Heart right ventricle (tissue), 16 donors: ENCODE measurements around the gene MXD1. TPM values are rescaled to one million over a fixed set of nuclear protein-coding genes. Genes with fewer than 3 reads are reported as not detected.

Experiments used
- ATAC-seq, 8 donors: fragments of 200-7000 bp; cut with Tn5 transposase; one replicate each; pipeline ENCODE4 v1.9.1; 2020; ENCODE audit warnings: mild to moderate bottlenecking in 8 of 8, moderate library complexity in 8 of 8, moderate number of reproducible peaks in 1 of 8
- DNase-seq, 2 donors: peaks; one replicate each; pipeline ENCODE4 v3.0.0-alpha.2; 2020
- H3K27ac ChIP-seq, 10 donors: fragments of 200-600 bp; sonication (generic) in 2 of 10; one replicate each; pipeline versions ENCODE4 v1.5.0 to v1.8.0; 2020 to 2022; ENCODE audit warnings: mild to moderate bottlenecking in 3 of 10
- H3K27me3 ChIP-seq, 7 donors: fragments of 200-600 bp; one replicate each; pipeline ENCODE4 v1.8.0; 2021 to 2022; ENCODE audit warnings: mild to moderate bottlenecking in 2 of 7
- H3K36me3 ChIP-seq, 9 donors: fragments of 200-600 bp; sonication (generic) in 1 of 9; one replicate each; pipeline versions ENCODE4 v1.5.0 to v1.8.0; 2020 to 2022; ENCODE audit warnings: mild to moderate bottlenecking in 2 of 9
- H3K4me1 ChIP-seq, 9 donors: fragments of 200-600 bp; sonication (generic) in 1 of 9; one replicate each; pipeline versions ENCODE4 v1.5.0 to v1.8.0; 2020 to 2022; ENCODE audit warnings: mild to moderate bottlenecking in 4 of 9
- H3K4me3 ChIP-seq, 10 donors: fragments of 200-600 bp; sonication (generic) in 2 of 10; one replicate each; pipeline versions ENCODE4 v1.5.0 to v1.8.0; 2020 to 2022; ENCODE audit warnings: mild to moderate bottlenecking in 7 of 10, moderate library complexity in 2 of 10
- H3K9me3 ChIP-seq, 11 donors: fragments of 200-600 bp in 10 of 11; sonication (generic) in 2 of 11; one replicate each; pipeline versions ENCODE4 v1.5.0 to v1.8.0; 2013 to 2022; ENCODE audit warnings: mild to moderate bottlenecking in 2 of 11, control low read depth in 1 of 11, moderate library complexity in 1 of 11
- CTCF ChIP-seq, 9 donors: fragments of 200-600 bp; sonication (generic) in 2 of 9; IDR thresholded peaks; one replicate each; pipeline versions ENCODE4 v1.5.0 to v1.8.0; 2021 to 2022; ENCODE audit warnings: antibody characterized with exemption in 9 of 9, mild to moderate bottlenecking in 5 of 9, moderate library complexity in 1 of 9
- WGBS, 2 donors: extraction: QIAGEN DNeasy Blood & Tissue Kit; methylation state at CpG; one replicate each; pipeline ENCODE4 v1.1.7; 2013; ENCODE audit warnings: inconsistent platforms in 1 of 2; 5-methylcytosine and 5-hydroxymethylcytosine counted together
- intact Hi-C, 10 donors: fragments of 100-400 bp; cut with DNase I; formaldehyde crosslinking; loops; one replicate each; pipeline versions ENCODE4 v1.11.1 to v1.14.2; 2022
- polyA plus RNA-seq, 2 donors: library from polyadenylated mRNA; stranded (reverse); fragments of 200-250 nt; gene quantifications; one replicate each; pipeline ENCODE4 v1.2.3, GENCODE V29; 2013
- total RNA-seq, 10 donors: library from RNA; stranded (reverse); fragmentation: NEBNext Ultra II Directional in 3 of 10; extraction: Animal tissue kit (Norgen Biotek cat#: 25700) in 3 of 10; gene quantifications; one replicate each; pipeline versions ENCODE4 v1.2.1 to v1.2.4, GENCODE V29; 2021 to 2023
- donor health status: Arrhythmogenic right ventricular cardiomyopathy.
- donor health status: ischemic (EF 13 %, LVEDD 7.1; RV severe dilation, severe dysfunction).
- donor health status: healthy with polysubstance abuse.
- donor health status: DM: no; HTN: yes; CAD: no.
- donor health status: DM: no; HTN: no; CAD: no.
- donor health status: ischemic (EF 25% LVEDD 6.9; RV normal size, moderate dysfunction).
- donor health status: ischemic (EF 25% LVEDD 5.7; RV mildly dilated, moderate dysfunction).
- donor health status: healthy.
- donor health status: DM: yes; HTN: yes; CAD: no.
- donor health status: Ischemic cardiomyopathy.
- donor health status: ischemic (EF 35%, LVEDD 5.7; RV mildly dilated, moderate dysfunction).
- donor health status: nonischemic (EF 11% LVEDD 7.7; RV severe dilation, severe dysfunction).
- donor health status: DM: yes; HTN: yes; CAD: no.
- donor health status: PGD.
- donor health status: ischemic (EF 29% LVEDD 5.4; RV normal size, mild dysfunction).
- donor health status: nonischemic (EF 23%, LVEDD 6.1; RV moderate dilation, normal function).

MXD1 gene
- total and polyA plus RNA-seq, 12 donors = 2.0 to 11.6 (median 5.9) TPM

GRCh38 chr2:69954084-69954483, 39.2 kb downstream of the MXD1 start:
- intact Hi-C loops = no loop called here
- DNase-seq (no peak), ATAC-seq (no peak)
- peaks cover 0 to 16% (median 0%) of the 10 kb centered on the region in 9 donors for H3K4me1 ChIP-seq
- H3K4me3 ChIP-seq = no peak overlapping the region
- H3K36me3 ChIP-seq = no peaks in the 10 kb centered on the region
- peaks cover 0 to 1% (median 0%) of the 10 kb centered on the region in 7 donors for H3K27me3 ChIP-seq
- no peak overlapping the region for H3K27ac ChIP-seq
- 94 to 97% methylated on average over 1 of the region's 1 CpG for WGBS, 2 donors
- no peaks in the 10 kb centered on the region for H3K9me3 ChIP-seq
- no peak for TF ChIP-seq CTCF (IDR thresholded peaks at IDR 0.05)

DNA sequence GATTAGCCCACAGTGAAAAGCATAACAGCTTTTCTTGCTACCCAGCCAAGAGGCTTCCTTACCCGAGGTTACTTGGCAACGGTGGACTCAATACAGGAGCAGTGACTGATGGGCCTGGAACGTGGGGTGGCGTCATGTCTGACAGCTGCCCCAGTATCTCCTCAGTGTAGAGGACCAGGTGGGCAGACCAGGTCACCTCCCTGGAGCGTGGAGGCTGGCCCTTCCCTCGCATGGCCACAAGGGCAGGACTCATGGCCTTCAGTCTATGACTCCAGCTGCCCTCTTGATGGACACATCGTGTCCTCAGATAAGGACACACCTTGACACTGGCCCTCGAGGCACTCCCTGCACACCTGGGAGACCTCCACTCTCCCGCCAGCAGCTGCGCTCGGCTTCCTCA, 40.1 kb downstream of the MXD1 start:
- 91 to 92% methylated on average over 11 of the region's 11 CpGs for WGBS, 2 donors
- H3K4me3 ChIP-seq = no peak overlapping the region
- peaks cover 0 to 16% (median 0%) of the 10 kb centered on the region in 9 donors for H3K4me1 ChIP-seq
- no peaks in the 10 kb centered on the region for H3K36me3 ChIP-seq
- peak overlapping the region in 1 of 10 donors; percentile 38 for H3K27ac ChIP-seq
- no peak for DNase-seq
- H3K27me3 ChIP-seq = no peaks in the 10 kb centered on the region
- intact Hi-C loops = no loop called here
- TF ChIP-seq CTCF (IDR thresholded peaks at IDR 0.05) = no peak
- no peaks in the 10 kb centered on the region for H3K9me3 ChIP-seq
- ATAC-seq = no peak

DNA sequence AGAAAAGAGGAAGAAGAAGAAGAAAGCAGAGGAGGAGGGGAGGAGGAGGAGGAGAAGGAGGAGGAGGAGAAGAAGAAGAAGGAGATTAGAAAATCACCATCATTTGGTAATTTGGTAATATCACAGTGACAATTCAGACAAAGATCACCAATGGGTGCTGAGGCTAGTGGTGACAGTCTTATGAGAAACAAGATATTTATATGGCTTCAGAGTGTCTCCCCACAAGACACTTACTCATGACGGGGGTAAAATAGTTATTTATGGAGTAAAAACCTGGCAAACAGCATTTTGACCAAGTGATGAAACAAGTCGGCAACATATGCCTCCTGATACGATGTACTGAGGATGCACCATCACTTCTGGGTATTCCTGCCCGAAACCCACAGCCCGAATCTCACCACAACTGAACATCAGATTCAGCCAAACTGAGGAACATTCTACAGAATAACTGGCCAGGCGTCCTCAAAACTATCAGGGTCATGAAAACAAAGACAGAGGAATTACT, 41.6 kb downstream of the MXD1 start:
- H3K4me1 ChIP-seq = peaks cover 0 to 16% (median 0%) of the 10 kb centered on the region in 9 donors
- no peak for DNase-seq

GRCh38 chr2:69957965-69958364, 43.1 kb downstream of the MXD1 start:
- peaks cover 0 to 6% (median 0%) of the 10 kb centered on the region in 9 donors for H3K4me1 ChIP-seq
- 60 to 62% methylated on average over 8 of the region's 8 CpGs for WGBS, 2 donors
- no peaks in the 10 kb centered on the region for H3K9me3 ChIP-seq
- H3K27ac ChIP-seq = no peak overlapping the region
- intact Hi-C loops = no loop called here
- no peaks in the 10 kb centered on the region for H3K27me3 ChIP-seq
- ATAC-seq = no peak
- no peak for TF ChIP-seq CTCF (IDR thresholded peaks at IDR 0.05)
- no peaks in the 10 kb centered on the region for H3K36me3 ChIP-seq
- no peak overlapping the region for H3K4me3 ChIP-seq
- no peak for DNase-seq

More for the DNA sequence above, 41.6 kb downstream of the MXD1 start:
- no peaks in the 10 kb centered on the region for H3K36me3 ChIP-seq
- intact Hi-C loops = no loop called here
- H3K27ac ChIP-seq = peak overlapping the region in 1 of 10 donors; percentile 28
- H3K9me3 ChIP-seq = no peaks in the 10 kb centered on the region
- WGBS, 2 donors = 89 to 92% methylated on average over 6 of the region's 6 CpGs
- no peak for TF ChIP-seq CTCF (IDR thresholded peaks at IDR 0.05)
- ATAC-seq = no peak
- no peaks in the 10 kb centered on the region for H3K27me3 ChIP-seq
- no peak overlapping the region for H3K4me3 ChIP-seq
